OCI-LY1 (cell line): ENCODE data around the gene SSH3.

Source experiments
- H2AFZ ChIP-seq: fragments of 200-600 bp; sonication (generic), shearing (Covaris generic); 2 replicates; pipeline ENCODE4 v1.6.0; 2014; ENCODE audit warnings: antibody characterized with exemption, mild to moderate bottlenecking, low read length
- H3F3A ChIP-seq: fragments of 200-600 bp; sonication (generic), shearing (Covaris generic); 2 replicates; pipeline ENCODE4 v1.6.0; 2014; ENCODE audit warnings: mild to moderate bottlenecking, antibody characterized with exemption, low read length, moderate library complexity; ENCODE audit not compliant: insufficient read depth
- H3K27ac ChIP-seq: fragments of 200-600 bp; sonication (generic); 2 replicates; pipeline ENCODE4 v1.5.1; 2014; ENCODE audit warnings: low read length, mixed run types, mild to moderate bottlenecking, low read depth; ENCODE audit not compliant: poor library complexity, severe bottlenecking
- H3K27me3 ChIP-seq: fragments of 200-600 bp; sonication (generic); 2 replicates; pipeline ENCODE4 v1.6.0; 2014; ENCODE audit warnings: antibody characterized with exemption, mild to moderate bottlenecking, low read length, moderate library complexity; ENCODE audit not compliant: insufficient read depth
- H3K36me3 ChIP-seq: fragments of 200-600 bp; sonication (generic); 2 replicates; pipeline ENCODE4 v1.6.1; 2014; ENCODE audit warnings: mild to moderate bottlenecking, antibody characterized with exemption, low read length, moderate library complexity, mixed read lengths; ENCODE audit not compliant: insufficient read depth
- H3K4me1 ChIP-seq: fragments of 200-600 bp; sonication (generic); 2 replicates; pipeline ENCODE4 v1.5.1; 2014; ENCODE audit warnings: mild to moderate bottlenecking, low read length, moderate library complexity; ENCODE audit not compliant: insufficient read depth, severe bottlenecking
- H3K4me2 ChIP-seq: fragments of 200-600 bp; sonication (generic), shearing (Covaris generic); 2 replicates; pipeline ENCODE4 v1.6.1; 2014; ENCODE audit warnings: low read length
- H3K4me3 ChIP-seq: fragments of 200-600 bp; sonication (generic); 2 replicates; pipeline ENCODE4 v1.5.1; 2014; ENCODE audit warnings: low read length, low read depth, mild to moderate bottlenecking, mixed read lengths; ENCODE audit not compliant: poor library complexity, severe bottlenecking
- H3K79me2 ChIP-seq: fragments of 200-600 bp; shearing (Covaris generic); 2 replicates; pipeline ENCODE4 v1.6.1; 2016; ENCODE audit warnings: mixed run types, low read length, mixed read lengths; ENCODE audit not compliant: insufficient read depth
- H3K9ac ChIP-seq: fragments of 200-600 bp; sonication (generic), shearing (Covaris generic); 2 replicates; pipeline ENCODE4 v1.6.1; 2014; ENCODE audit warnings: mild to moderate bottlenecking, low read length, mixed read lengths
- H3K9me2 ChIP-seq: fragments of 200-600 bp; sonication (generic), shearing (Covaris generic); 2 replicates; pipeline ENCODE4 v1.6.1; 2014; ENCODE audit warnings: low read depth, mild to moderate bottlenecking, low read length, mixed read lengths
- H3K9me3 ChIP-seq: fragments of 200-600 bp; shearing (Covaris generic); 2 replicates; pipeline ENCODE4 v1.6.1; 2014; ENCODE audit warnings: low read length, mixed read lengths
- H4K20me1 ChIP-seq: fragments of 200-600 bp; sonication (generic), shearing (Covaris generic); 2 replicates; pipeline ENCODE4 v1.6.0; 2016; ENCODE audit warnings: mild to moderate bottlenecking, low read length; ENCODE audit not compliant: insufficient read depth
- CTCF ChIP-seq: fragments of 200-600 bp; sonication (generic), shearing (Covaris generic); IDR thresholded peaks from 2 replicates; pipeline ENCODE4 v1.5.1; 2017; ENCODE audit warnings: mild to moderate bottlenecking, antibody characterized with exemption, low read length, moderate library complexity, mixed read lengths
- EZH2 ChIP-seq: fragments of 200-600 bp; sonication (generic), shearing (Covaris generic); IDR thresholded peaks from 2 replicates; pipeline ENCODE4 v1.8.0; 2017; ENCODE audit warnings: borderline replicate concordance, mixed run types, mild to moderate bottlenecking, antibody characterized with exemption, low read length, moderate library complexity, mixed read lengths

Gene SSH3

GRCh38 chr11:67298786-67299185 is 4.5 kb upstream of the SSH3 start:
- no peak overlapping the region for H3K27ac ChIP-seq
- no peaks in the 10 kb centered on the region for H3K9me2 ChIP-seq
- H3K27me3 ChIP-seq = no peaks in the 10 kb centered on the region
- no peak overlapping the region for H3K4me3 ChIP-seq
- no peak overlapping the region for H3K4me2 ChIP-seq
- no peaks in the 10 kb centered on the region for H3K79me2 ChIP-seq
- no peak overlapping the region for H2AFZ ChIP-seq
- TF ChIP-seq CTCF = no peak
- TF ChIP-seq EZH2 = no peak
- H3K9me3 ChIP-seq = peaks cover 6% of the 10 kb centered on the region; the same call in 1 of the 2 replicates
- no peaks in the 10 kb centered on the region for H3K4me1 ChIP-seq
- H3K9ac ChIP-seq = no peak overlapping the region
- no peaks in the 10 kb centered on the region for H3F3A ChIP-seq
- peaks cover 84% of the 10 kb centered on the region for H3K36me3 ChIP-seq
- H4K20me1 ChIP-seq = no peaks in the 10 kb centered on the region

GRCh38 chr11:67299471-67300191 is 3.7 kb upstream of the SSH3 start:
- H3K27ac ChIP-seq = no peak overlapping the region
- peaks cover 76% of the 10 kb centered on the region for H3K36me3 ChIP-seq
- H3K79me2 ChIP-seq = no peaks in the 10 kb centered on the region
- H3K4me3 ChIP-seq = no peak overlapping the region
- H3K27me3 ChIP-seq = no peaks in the 10 kb centered on the region
- H3K4me2 ChIP-seq = no peak overlapping the region
- TF ChIP-seq CTCF (no peak), EZH2 (no peak)
- H3K9me2 ChIP-seq = no peaks in the 10 kb centered on the region
- H3F3A ChIP-seq = no peaks in the 10 kb centered on the region
- no peak overlapping the region for H2AFZ ChIP-seq
- peaks cover 6% of the 10 kb centered on the region; the same call in 1 of the 2 replicates for H3K9me3 ChIP-seq
- H4K20me1 ChIP-seq = no peaks in the 10 kb centered on the region
- no peaks in the 10 kb centered on the region for H3K4me1 ChIP-seq
- no peak overlapping the region for H3K9ac ChIP-seq

- Histone ChIP-seq H3K4me1 (no peaks in the 10 kb centered on the region), H3K4me2 (no peak overlapping the region)
Observed at GRCh38 chr11:67300256-67300755, 3.0 kb upstream of the SSH3 start.

More at GRCh38 chr11:67300256-67300755, 3.0 kb upstream of the SSH3 start:
- H3K27ac ChIP-seq = no peak overlapping the region
- H3K36me3 ChIP-seq = peaks cover 69% of the 10 kb centered on the region
- H2AFZ ChIP-seq = no peak overlapping the region
- TF ChIP-seq CTCF (no peak), EZH2 (no peak)
- no peaks in the 10 kb centered on the region for H4K20me1 ChIP-seq
- H3K27me3 ChIP-seq = no peaks in the 10 kb centered on the region
- peaks cover 6% of the 10 kb centered on the region; the same call in 1 of the 2 replicates for H3K9me3 ChIP-seq
- H3K9ac ChIP-seq = no peak overlapping the region
- no peaks in the 10 kb centered on the region for H3K79me2 ChIP-seq
- no peak overlapping the region for H3K4me3 ChIP-seq
- H3F3A ChIP-seq = no peaks in the 10 kb centered on the region
- H3K9me2 ChIP-seq = no peaks in the 10 kb centered on the region
